Gastroesophageal sphincter (tissue), 4 donors: Measurements from ENCODE around the gene CBR1. TPM values are rescaled to one million over a fixed set of nuclear protein-coding genes. Genes with fewer than 3 reads are reported as not detected.

Experiments
- ATAC-seq: fragments of 150-250 bp; one replicate; pipeline ENCODE4 v1.9.1; 2016; ENCODE audit warnings: mild to moderate bottlenecking, moderate library complexity
- H3K27ac ChIP-seq, 4 donors: fragments of 200-600 bp; sonication (generic) in 3 of 4; 1 replicate in 3 of 4; 2 replicates in 1 of 4; pipeline ENCODE4 v1.5.1; 2016 to 2019
- H3K27me3 ChIP-seq: fragments of 200-600 bp; sonication (generic); one replicate; pipeline ENCODE4 v1.5.1; 2019
- H3K36me3 ChIP-seq, 2 donors: fragments of 200-600 bp; sonication (generic); one replicate each; pipeline ENCODE4 v1.5.1; 2019; ENCODE audit warnings: control low read depth in 1 of 2
- H3K4me1 ChIP-seq, 3 donors: fragments of 200-600 bp; sonication (generic); 1 replicate in 2 of 3; 2 replicates in 1 of 3; pipeline ENCODE4 v1.5.1; 2016 to 2019; ENCODE audit warnings: control low read depth in 2 of 3
- H3K4me3 ChIP-seq, 2 donors: fragments of 200-600 bp; sonication (generic); one replicate each; pipeline ENCODE4 v1.5.1; 2019; ENCODE audit warnings: mild to moderate bottlenecking in 1 of 2, moderate library complexity in 1 of 2
- H3K9me3 ChIP-seq, 3 donors: fragments of 200-600 bp; sonication (generic); one replicate each; pipeline ENCODE4 v1.5.1; 2017 to 2019; ENCODE audit warnings: control low read depth in 2 of 3
- CTCF ChIP-seq, 4 experiments: fragments of 200-600 bp in 2 of 4; fragments of 450-650 bp in 2 of 4; sonication (generic) in 1 of 4; IDR thresholded peaks; one replicate each; pipeline ENCODE4 v1.5.1; 2017 to 2019; ENCODE audit warnings: antibody characterized with exemption in 4 of 4, mild to moderate bottlenecking in 2 of 4, moderate library complexity in 2 of 4
- EP300 ChIP-seq: sonication (generic); formaldehyde crosslinking; IDR thresholded peaks from one replicate; pipeline ENCODE4 v1.6.1; 2017; ENCODE audit warnings: antibody characterized with exemption, mild to moderate bottlenecking
- POLR2A ChIP-seq, 2 donors: fragments of 450-650 bp; IDR thresholded peaks; one replicate each; pipeline ENCODE4 v1.6.1; 2017; ENCODE audit warnings: antibody characterized with exemption in 2 of 2, mild to moderate bottlenecking in 2 of 2, moderate library complexity in 1 of 2
- POLR2AphosphoS5 ChIP-seq: sonication (generic); formaldehyde crosslinking; IDR thresholded peaks from one replicate; pipeline ENCODE4 v1.6.1; 2017; ENCODE audit warnings: antibody characterized with exemption
- WGBS, 2 donors: methylation state at CpG; one replicate each; pipeline ENCODE4 v1.1.5; 2018; ENCODE audit warnings: low coverage in 1 of 2; 5-methylcytosine and 5-hydroxymethylcytosine counted together
- total RNA-seq, 4 donors: library from RNA; depleted of rRNA; stranded (reverse); fragments of >200 nt; gene quantifications; one replicate each; pipeline ENCODE4 v1.1.0, GENCODE V29; 2016

Gene CBR1
- total RNA-seq, 4 donors from 2014 or later = 65.6 to 192 (median 138) TPM

- Histone ChIP-seq H3K27me3 (no peaks in the 10 kb centered on the region), H3K4me3 (no peak overlapping the region), H3K27ac (no peak overlapping the region), H3K4me1 (peaks cover 0 to 13% (median 8%) of the 10 kb centered on the region in 3 donors), H3K36me3 (peaks cover 0 to 10% of the 10 kb centered on the region in 2 donors), H3K9me3 (no peaks in the 10 kb centered on the region)
- 66 to 69% methylated on average over 7 of the region's 7 CpGs for WGBS, 2 donors
- TF ChIP-seq CTCF (IDR thresholded peaks at IDR 0.05) (no peak), EP300 (no peak), POLR2A (IDR thresholded peaks at IDR 0.05) (no peak), POLR2AphosphoS5 (no peak)
- no peak for ATAC-seq
Measured at GRCh38 chr21:36076878-36077655, 7.2 kb downstream of the CBR1 start.

GRCh38 chr21:36077758-36078157 lies 7.9 kb downstream of the CBR1 start:
- H3K27me3 ChIP-seq = no peaks in the 10 kb centered on the region
- H3K36me3 ChIP-seq = peaks cover 0 to 3% of the 10 kb centered on the region in 2 donors
- TF ChIP-seq CTCF (IDR thresholded peaks at IDR 0.05) (no peak), POLR2A (IDR thresholded peaks at IDR 0.05) (no peak), POLR2AphosphoS5 (no peak), EP300 (no peak)
- no peak for ATAC-seq
- H3K4me1 ChIP-seq = peaks cover 0 to 6% (median under 1%) of the 10 kb centered on the region in 3 donors
- H3K27ac ChIP-seq = no peak overlapping the region
- no peak overlapping the region for H3K4me3 ChIP-seq
- 84 to 93% methylated on average over 2 to 3 of the region's 9 CpGs for WGBS, 2 donors
- no peaks in the 10 kb centered on the region for H3K9me3 ChIP-seq

GRCh38 chr21:36079010-36079649 lies 9.3 kb downstream of the CBR1 start:
- H3K4me1 ChIP-seq = no peaks in the 10 kb centered on the region
- no peaks in the 10 kb centered on the region for H3K9me3 ChIP-seq
- TF ChIP-seq POLR2A (IDR thresholded peaks at IDR 0.05) = no peak
- no peak for TF ChIP-seq CTCF (IDR thresholded peaks at IDR 0.05)
- no peak overlapping the region for H3K27ac ChIP-seq
- no peaks in the 10 kb centered on the region for H3K27me3 ChIP-seq
- 68 to 90% methylated on average over 6 to 10 of the region's 14 CpGs for WGBS, 2 donors
- no peak for ATAC-seq
- H3K36me3 ChIP-seq = no peaks in the 10 kb centered on the region
- no peak overlapping the region for H3K4me3 ChIP-seq

- 60 to 86% methylated on average over 7 to 8 of the region's 8 CpGs for WGBS, 2 donors
- TF ChIP-seq POLR2A (IDR thresholded peaks at IDR 0.05) (no peak), CTCF (IDR thresholded peaks at IDR 0.05) (no peak), EP300 (no peak), POLR2AphosphoS5 (no peak)
Measured at GRCh38 chr21:36079671-36080070, 9.8 kb downstream of the CBR1 start.

GRCh38 chr21:36080386-36080785 lies 10.6 kb downstream of the CBR1 start:
- 100% methylated on average over 1 of the region's 1 CpG for WGBS, 2 donors
- H3K4me1 ChIP-seq = no peaks in the 10 kb centered on the region
- no peak overlapping the region for H3K4me3 ChIP-seq
- H3K36me3 ChIP-seq = no peaks in the 10 kb centered on the region
- no peak for TF ChIP-seq POLR2AphosphoS5
- no peak for TF ChIP-seq EP300
- no peak for TF ChIP-seq CTCF (IDR thresholded peaks at IDR 0.05)
- no peak for TF ChIP-seq POLR2A (IDR thresholded peaks at IDR 0.05)
- ATAC-seq = no peak
- H3K27ac ChIP-seq = no peak overlapping the region
- H3K9me3 ChIP-seq = no peaks in the 10 kb centered on the region
- no peaks in the 10 kb centered on the region for H3K27me3 ChIP-seq

More at GRCh38 chr21:36079671-36080070, 9.8 kb downstream of the CBR1 start:
- Histone ChIP-seq H3K27me3 (no peaks in the 10 kb centered on the region), H3K27ac (no peak overlapping the region), H3K9me3 (no peaks in the 10 kb centered on the region), H3K36me3 (no peaks in the 10 kb centered on the region), H3K4me1 (no peaks in the 10 kb centered on the region), H3K4me3 (no peak overlapping the region)
- no peak for ATAC-seq
